GM23338 (cell line): ENCODE measurements around the gene FILIP1L. TPM values are rescaled to one million over a fixed set of nuclear protein-coding genes. Genes with fewer than 3 reads are reported as not detected.

Source experiments
- ATAC-seq: fragments of 200-7000 bp; cut with Tn5 transposase; 3 replicates; pipeline ENCODE4 v1.9.1; 2020
- DNase-seq: peaks from one replicate; pipeline ENCODE4 v3.0.0-alpha.2; 2015; ENCODE audit warnings: low spot score
- H2AFZ ChIP-seq: fragments of 200-600 bp; sonication (generic); 2 replicates; pipeline ENCODE4 v1.8.0; 2016; ENCODE audit warnings: antibody characterized with exemption, mild to moderate bottlenecking, moderate library complexity
- H3F3A ChIP-seq: fragments of 200-600 bp; sonication (generic); replicated peaks from 2 replicates; pipeline ENCODE4 v1.8.0; 2017; ENCODE audit warnings: antibody characterized with exemption, mixed run types, low read depth
- H3K27ac ChIP-seq: fragments of 200-600 bp; sonication (generic); 2 replicates; pipeline ENCODE4 v1.6.1; 2016; ENCODE audit warnings: low read depth
- H3K27me3 ChIP-seq: fragments of 200-600 bp; sonication (generic); 2 replicates; pipeline ENCODE4 v1.8.0; 2016; ENCODE audit warnings: mild to moderate bottlenecking, mixed run types, moderate library complexity; ENCODE audit not compliant: insufficient read depth
- H3K36me3 ChIP-seq: fragments of 200-600 bp; sonication (generic); 2 replicates; pipeline ENCODE4 v1.8.0; 2016; ENCODE audit warnings: mild to moderate bottlenecking; ENCODE audit not compliant: insufficient read depth
- H3K4me1 ChIP-seq: fragments of 200-600 bp; sonication (generic); 2 replicates; pipeline ENCODE4 v1.8.0; 2016; ENCODE audit warnings: mild to moderate bottlenecking, moderate library complexity; ENCODE audit not compliant: insufficient read depth
- H3K4me2 ChIP-seq: fragments of 200-600 bp; sonication (generic); 2 replicates; pipeline ENCODE4 v1.7.1; 2017; ENCODE audit warnings: mixed run types
- H3K4me3 ChIP-seq: fragments of 200-600 bp; sonication (generic); 2 replicates; pipeline ENCODE4 v1.6.1; 2016; ENCODE audit warnings: mixed run types
- H3K79me2 ChIP-seq: fragments of 200-600 bp; sonication (generic); replicated peaks from 2 replicates; pipeline ENCODE4 v1.8.0; 2017; ENCODE audit warnings: mild to moderate bottlenecking; ENCODE audit not compliant: insufficient read depth
- H3K9me2 ChIP-seq: fragments of 200-600 bp; sonication (generic); 2 replicates; pipeline ENCODE4 v1.8.0; 2017; ENCODE audit not compliant: insufficient read depth
- H4K20me1 ChIP-seq: fragments of 200-600 bp; sonication (generic); replicated peaks from 2 replicates; pipeline ENCODE4 v1.8.0; 2017; ENCODE audit warnings: mild to moderate bottlenecking; ENCODE audit not compliant: insufficient read depth
- H3K27ac Mint-ChIP-seq: 2 replicates; pipeline ENCODE4 v1.8.0; 2020; ENCODE audit warnings: inconsistent platforms, mild to moderate bottlenecking, moderate library complexity, mixed read lengths
- H3K27me3 Mint-ChIP-seq: 3 replicates; pipeline ENCODE4 v1.8.0; 2022; ENCODE audit warnings: low read depth, mild to moderate bottlenecking, moderate library complexity, mixed read lengths, inconsistent platforms; ENCODE audit not compliant: insufficient read depth, poor library complexity
- H3K36me3 Mint-ChIP-seq: 3 replicates; pipeline ENCODE4 v1.8.0; 2021; ENCODE audit warnings: low read depth, mild to moderate bottlenecking, inconsistent platforms, moderate library complexity, mixed read lengths
- H3K4me1 Mint-ChIP-seq: 3 replicates; pipeline ENCODE4 v1.8.0; 2020; ENCODE audit warnings: mild to moderate bottlenecking, inconsistent platforms, mixed read lengths
- H3K4me3 Mint-ChIP-seq: 3 replicates; pipeline ENCODE4 v1.8.0; 2021; ENCODE audit warnings: moderate library complexity, mild to moderate bottlenecking, inconsistent platforms, mixed read lengths
- H3K9me3 Mint-ChIP-seq: 3 replicates; pipeline ENCODE4 v1.8.0; 2020; ENCODE audit warnings: moderate library complexity, mild to moderate bottlenecking, inconsistent platforms, mixed read lengths
- CTCF ChIP-seq, 2 experiments: fragments of 200-600 bp in 1 of 2; sonication (generic) in 1 of 2; conservative IDR thresholded peaks; 2 replicates each; pipeline versions ENCODE4 v1.5.1 to v1.6.1; 2016 to 2017; ENCODE audit warnings: antibody characterized with exemption in 2 of 2, low read depth in 2 of 2, mild to moderate bottlenecking in 2 of 2, moderate library complexity in 1 of 2
- ETS1 ChIP-seq: IDR thresholded peaks from 2 replicates; pipeline ENCODE4 v1.6.1; 2016; ENCODE audit warnings: antibody characterized with exemption
- EZH2phosphoT487 ChIP-seq: fragments of 200-600 bp; sonication (generic); IDR thresholded peaks from one replicate; pipeline ENCODE4 v1.8.1; 2018; ENCODE audit warnings: antibody characterized with exemption; ENCODE audit not compliant: unreplicated experiment
- JUNB ChIP-seq: IDR thresholded peaks from one replicate; pipeline ENCODE4 v1.6.1; 2016; ENCODE audit warnings: antibody characterized with exemption; ENCODE audit not compliant: unreplicated experiment
- NANOG ChIP-seq: IDR thresholded peaks from 2 replicates; pipeline ENCODE4 v1.6.1; 2016; ENCODE audit warnings: antibody characterized with exemption, borderline replicate concordance
- REST ChIP-seq: IDR thresholded peaks from one replicate; pipeline ENCODE4 v1.6.1; 2018; ENCODE audit warnings: antibody characterized with exemption; ENCODE audit not compliant: unreplicated experiment
- STAT1 ChIP-seq: IDR thresholded peaks from one replicate; pipeline ENCODE4 v1.6.1; 2016; ENCODE audit warnings: antibody characterized with exemption; ENCODE audit not compliant: unreplicated experiment
- ZNF114 ChIP-seq: fragments of 250-450 bp; sonication (Bioruptor Pico); IDR thresholded peaks from 2 replicates; pipeline ENCODE4 v1.5.0; 2020; ENCODE audit warnings: mild to moderate bottlenecking, moderate library complexity
- polyA plus RNA-seq: library from polyadenylated mRNA; unstranded; fragments of >200 nt; fragmentation: Nextera tagmentation; extraction: Ambion mirVana; gene quantifications from 2 replicates; pipeline ENCODE4 v1.2.1, GENCODE V29; 2016
- total RNA-seq: library from RNA; depleted of rRNA; stranded (reverse); fragments of >200 nt; shearing (Covaris generic); gene quantifications from 2 replicates; pipeline ENCODE4 v1.2.3, GENCODE V29; 2014

Gene FILIP1L
- total and polyA plus RNA-seq, 2 experiments from 2014 or later: 1.6 TPM; not detected in 1

- Histone ChIP-seq H3K4me2 (no peak overlapping the region), H3K4me3 (no peak overlapping the region), H3K4me1 (peaks cover 49% of the 10 kb centered on the region), H3K9me2 (no peaks in the 10 kb centered on the region), H3K79me2 (peaks cover 5% of the 10 kb centered on the region), H3F3A (no peaks in the 10 kb centered on the region), H2AFZ (no peak overlapping the region), H3K27me3 (no peaks in the 10 kb centered on the region), H4K20me1 (no peaks in the 10 kb centered on the region), H3K27ac (no peak overlapping the region), H3K36me3 (no peaks in the 10 kb centered on the region)
- TF ChIP-seq ZNF114: no peak
- no peak for TF ChIP-seq REST
- TF ChIP-seq STAT1: no peak
- no peak for TF ChIP-seq EZH2phosphoT487
- TF ChIP-seq CTCF (conservative IDR thresholded peaks at IDR 0.05; ENCODE audit: low read depth in 2 of 2): no peak
- no peak for TF ChIP-seq JUNB
- TF ChIP-seq NANOG: no peak
- Mint-ChIP-seq H3K36me3 (no peaks in the 10 kb centered on the region; the same call in 2 of the 3 replicates), H3K27me3 (no peaks in the 10 kb centered on the region), H3K27ac (no peak overlapping the region), H3K9me3 (no peaks in the 10 kb centered on the region; the same call in 2 of the 3 replicates), H3K4me1 (peaks cover 46% of the 10 kb centered on the region), H3K4me3 (no peak overlapping the region)
- ATAC-seq: no peak
- DNase-seq: no peak
These were observed 192.3 kb downstream of the FILIP1L start for GRCh38 chr3:99921986-99922385.

GRCh38 chr3:99921377-99921695 lies 193.0 kb downstream of the FILIP1L start:
- Histone ChIP-seq H3K36me3 (no peaks in the 10 kb centered on the region), H3K27ac (peak overlapping the region; percentile 70; the same call in 1 of the 2 replicates), H3K79me2 (peaks cover 5% of the 10 kb centered on the region), H2AFZ (no peak overlapping the region), H3K9me2 (no peaks in the 10 kb centered on the region), H3F3A (no peaks in the 10 kb centered on the region), H4K20me1 (no peaks in the 10 kb centered on the region), H3K4me3 (no peak overlapping the region), H3K4me2 (no peak overlapping the region), H3K4me1 (peaks cover 43% of the 10 kb centered on the region), H3K27me3 (no peaks in the 10 kb centered on the region)
- H3K4me3 Mint-ChIP-seq: no peak overlapping the region
- no peak for DNase-seq
- H3K27ac Mint-ChIP-seq: peak overlapping the region; percentile 89
- no peak for TF ChIP-seq STAT1
- TF ChIP-seq JUNB: no peak
- TF ChIP-seq ZNF114: no peak
- TF ChIP-seq ETS1: no peak
- no peak for TF ChIP-seq NANOG
- no peaks in the 10 kb centered on the region; the same call in 2 of the 3 replicates for H3K9me3 Mint-ChIP-seq
- H3K4me1 Mint-ChIP-seq: peaks cover 42% of the 10 kb centered on the region
- no peaks in the 10 kb centered on the region; the same call in 2 of the 3 replicates for H3K36me3 Mint-ChIP-seq
- no peak for ATAC-seq
- no peaks in the 10 kb centered on the region for H3K27me3 Mint-ChIP-seq
